A549 (cell line): ENCODE measurements around the gene OR56A5.

Source experiments
- CBX2 ChIP-seq: fragments of 200-600 bp; sonication (generic); IDR thresholded peaks from 2 replicates; pipeline ENCODE4 v1.6.1; 2016; ENCODE audit warnings: low read depth, mild to moderate bottlenecking, borderline replicate concordance
- CHD2 ChIP-seq: fragments of 150-350 bp; IDR thresholded peaks from 2 replicates; pipeline ENCODE4 v1.6.1; 2014; ENCODE audit warnings: low read length; ENCODE audit not compliant: partially characterized antibody
- CTCF ChIP-seq: fragments of >200 bp; sonication (Bioruptor Twin); formaldehyde crosslinking; IDR thresholded peaks from 3 replicates; pipeline ENCODE4 v1.5.1; 2016
- MAX ChIP-seq: IDR thresholded peaks from 2 replicates; pipeline ENCODE4 v1.6.1; 2012
- NFE2L2 ChIP-seq: fragments of 150-350 bp; conservative IDR thresholded peaks from 2 replicates; pipeline ENCODE4 v1.6.1; 2014; ENCODE audit warnings: low read length
- POLR2A ChIP-seq: IDR thresholded peaks from 2 replicates; pipeline ENCODE4 v1.6.1; 2012; ENCODE audit warnings: mild to moderate bottlenecking, low read length
- RCOR1 ChIP-seq: fragments of 150-350 bp; IDR thresholded peaks from 2 replicates; pipeline ENCODE4 v1.6.1; 2014; ENCODE audit warnings: antibody characterized with exemption, low read length, low read depth
- REST ChIP-seq: fragments of 200-600 bp; sonication (generic); IDR thresholded peaks from 2 replicates; pipeline ENCODE4 v1.6.1; 2016; ENCODE audit warnings: antibody characterized with exemption, mild to moderate bottlenecking, moderate library complexity
- RFX5 ChIP-seq: fragments of 450-650 bp; IDR thresholded peaks from 2 replicates; pipeline ENCODE4 v1.7.1; 2014; ENCODE audit warnings: antibody characterized with exemption, mild to moderate bottlenecking, moderate library complexity
- TP53 ChIP-seq: fragments of 250-450 bp; sonication (Bioruptor Pico); IDR thresholded peaks from 2 replicates; pipeline ENCODE4 v1.5.0; 2021; ENCODE audit warnings: mild to moderate bottlenecking, moderate library complexity
- USF2 ChIP-seq: fragments of 450-650 bp; IDR thresholded peaks from 2 replicates; pipeline ENCODE4 v1.6.1; 2014; ENCODE audit warnings: antibody characterized with exemption

- no peak for TF ChIP-seq TP53
- TF ChIP-seq CTCF = no peak
- TF ChIP-seq RFX5 = no peak
- no peak for TF ChIP-seq REST
- TF ChIP-seq POLR2A = no peak
- no peak for TF ChIP-seq USF2
- no peak for TF ChIP-seq NFE2L2
- TF ChIP-seq MAX = no peak
- TF ChIP-seq RCOR1 = no peak
- no peak for TF ChIP-seq CBX2
- TF ChIP-seq CHD2 = no peak
Measured at GRCh38 chr11:5994791-5995190, 26.5 kb upstream of the OR56A5 start.
